SH-SY5Y (cell line): ENCODE data around the gene SDHA.

ENCODE experiments used
- GATA2 ChIP-seq: IDR thresholded peaks from 2 replicates; pipeline ENCODE4 v1.6.1; 2011; ENCODE audit warnings: mild to moderate bottlenecking, low read depth, low read length
- GATA3 ChIP-seq: IDR thresholded peaks from 2 replicates; pipeline ENCODE4 v1.6.1; 2011; ENCODE audit warnings: low read depth, mild to moderate bottlenecking, low read length, moderate library complexity

DNA sequence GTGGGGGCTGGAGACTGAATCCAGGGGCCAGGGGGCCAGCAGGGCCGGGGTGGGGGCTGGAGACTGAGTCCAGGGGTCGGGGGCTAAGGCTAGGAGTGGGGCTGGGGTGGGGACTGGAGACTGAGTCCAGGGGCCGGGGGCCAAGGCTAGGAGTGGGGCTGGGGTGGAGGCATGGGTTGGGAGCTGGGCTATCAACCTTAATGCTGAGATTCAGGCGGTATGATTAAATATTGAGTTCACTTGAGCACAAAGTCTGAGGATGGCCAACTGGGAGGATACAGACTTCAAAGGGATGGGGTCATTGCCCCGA is 43.9 kb upstream of the SDHA start:
- TF ChIP-seq GATA3 (no peak), GATA2 (no peak)
